ENCODE results near the gene INS.

GRCh38 chr11:2201542-2201941, 40.5 kb upstream of the INS start:
- TF ChIP-seq CTCF (IDR thresholded peaks at IDR 0.05) = no peak
- no peak for TF ChIP-seq POLR2A (IDR thresholded peaks at IDR 0.05)

All from esophagus squamous epithelium (tissue), 4 donors.